NOMO-1 treated with DMSO at 0.1 percent for 48 hours (cell line): ENCODE data around the gene ATP6V1B1.
"Not testable (repeated sequence)": the region's sequence is repeated elsewhere in the genome, so short reads cannot be mapped to it uniquely, and the experiment has no call there.

Experiments
- DNase-seq: peaks from one replicate; lab custom pipeline; 2025; ENCODE audit not compliant: unreplicated experiment; lab: John Stamatoyannopoulos, UW

The ATP6V1B1 gene

GRCh38 chr2:71005271-71006202 lies 69.8 kb downstream of the ATP6V1B1 start:
- no peak for DNase-seq

GRCh38 chr2:71006323-71006722 lies 70.6 kb downstream of the ATP6V1B1 start:
- no peak for DNase-seq

GRCh38 chr2:71006955-71007799 lies 71.5 kb downstream of the ATP6V1B1 start:
- DNase-seq, result no peak

GRCh38 chr2:71008342-71008741 lies 72.6 kb downstream of the ATP6V1B1 start:
- DNase-seq, result no peak

GRCh38 chr2:71011786-71012185 lies 76.1 kb downstream of the ATP6V1B1 start:
- not testable (repeated sequence) for DNase-seq
